HFF-Myc (cell line): ENCODE measurements around the gene GNG4.
A peak's percentile ranks its signal among the peaks of the same experiment; 100 is the strongest.

ENCODE experiments used
- DNase-seq: peaks from one replicate; pipeline ENCODE4 v3.0.0-alpha.2; 2011; ENCODE audit warnings: low read depth; ENCODE audit errors: extremely low read depth
- H3K4me3 ChIP-seq: replicated peaks from 2 replicates; pipeline ENCODE4 v1.5.1; 2011; ENCODE audit warnings: low read depth, mild to moderate bottlenecking, control low read depth, low read length
- CTCF ChIP-seq: IDR thresholded peaks from 2 replicates; pipeline ENCODE4 v1.5.1; 2012; ENCODE audit warnings: mild to moderate bottlenecking, low read depth, low read length, control low read depth; ENCODE audit errors: missing control alignments

GNG4 gene

GRCh38 chr1:235679005-235679404 is 29.4 kb upstream of the GNG4 start:
- no peak for TF ChIP-seq CTCF
- no peak overlapping the region for H3K4me3 ChIP-seq
- no peak for DNase-seq

GRCh38 chr1:235675152-235675890 is 25.7 kb upstream of the GNG4 start:
- TF ChIP-seq CTCF = no peak
- DNase-seq = peak; percentile 50
- no peak overlapping the region for H3K4me3 ChIP-seq

- no peak for TF ChIP-seq CTCF
- no peak overlapping the region for H3K4me3 ChIP-seq
- DNase-seq = no peak
Observed at GRCh38 chr1:235673981-235674380, 24.4 kb upstream of the GNG4 start.

- no peak for TF ChIP-seq CTCF
- no peak for DNase-seq
- no peak overlapping the region for H3K4me3 ChIP-seq
Observed at GRCh38 chr1:235671992-235672391, 22.4 kb upstream of the GNG4 start.

GRCh38 chr1:235670157-235670776 is 20.7 kb upstream of the GNG4 start:
- no peak overlapping the region for H3K4me3 ChIP-seq
- DNase-seq = no peak
- no peak for TF ChIP-seq CTCF

GRCh38 chr1:235669277-235669676 is 19.7 kb upstream of the GNG4 start:
- DNase-seq = no peak
- TF ChIP-seq CTCF = no peak
- no peak overlapping the region for H3K4me3 ChIP-seq
